ENCODE results near the gene FGF6. TPM values are rescaled to one million over a fixed set of nuclear protein-coding genes. Genes with fewer than 3 reads are reported as not detected.

FGF6 gene
- polyA plus RNA-seq, 1 donor (not counting 4 experiments of a cell fraction or from before 2014, with no cell fraction given): not detected

GRCh38 chr12:4471256-4471655, 25.6 kb upstream of the FGF6 start:
- Histone ChIP-seq H2AFZ (ENCODE audit: control insufficient read depth, low read length) (no peak overlapping the region), H3K9me1 (ENCODE audit: control insufficient read depth, extremely low read depth, insufficient read depth, low read length) (no peaks in the 10 kb centered on the region), H3K9me3 (ENCODE audit: control insufficient read depth, low read depth, low read length) (no peaks in the 10 kb centered on the region), H3K27ac (ENCODE audit: control insufficient read depth, insufficient read depth, low read length) (no peak overlapping the region), H4K20me1 (ENCODE audit: control insufficient read depth, extremely low read depth, insufficient read depth, low read length) (no peaks in the 10 kb centered on the region), H3K4me1 (ENCODE audit: control insufficient read depth, extremely low read depth, insufficient read depth, low read length) (no peaks in the 10 kb centered on the region), H3K4me2 (ENCODE audit: control insufficient read depth, extremely low read depth, insufficient read depth, low read depth, low read length) (no peak overlapping the region), H3K79me2 (ENCODE audit: control insufficient read depth, insufficient read depth, low read length) (no peaks in the 10 kb centered on the region), H3K4me3 (ENCODE audit: control insufficient read depth in 2 of 3, extremely low read depth in 1 of 3, insufficient read depth in 2 of 3, low read depth in 1 of 3, low read length in 3 of 3) (no peak overlapping the region), H3K9ac (ENCODE audit: control insufficient read depth, extremely low read depth, insufficient read depth, low read length) (no peak overlapping the region), H3K27me3 (ENCODE audit: control insufficient read depth, extremely low read depth, insufficient read depth, low read length) (peaks cover 6% of the 10 kb centered on the region), H3K36me3 (ENCODE audit: control insufficient read depth in 2 of 2, extremely low read depth in 1 of 2, insufficient read depth in 2 of 2, low read length in 2 of 2) (no peaks in the 10 kb centered on the region)
- dilution Hi-C loops (cut with MboI; ENCODE audit: extremely low pct_ligation_motif_present, low sequenced_read_pairs): no loop called here
- FAIRE-seq (no peak), DNase-seq (ENCODE audit: low read depth, low spot score) (no peak)
- TF ChIP-seq EZH2 (IDR thresholded peaks at IDR 0.05; ENCODE audit: low read length) (no peak), CTCF (optimal IDR thresholded peaks at IDR 0.05 in 1 of 3, IDR thresholded peaks at IDR 0.05 in 1 of 3, conservative IDR thresholded peaks at IDR 0.05 in 1 of 3; ENCODE audit: extremely low read depth in 1 of 3, insufficient read depth in 2 of 3, low read length in 3 of 3) (no peak)

GRCh38 chr12:4468994-4469393, 23.4 kb upstream of the FGF6 start:
- no peak for DNase-seq (ENCODE audit: low read depth, low spot score)
- Histone ChIP-seq H3K9me1 (ENCODE audit: control insufficient read depth, extremely low read depth, insufficient read depth, low read length) (no peaks in the 10 kb centered on the region), H3K27ac (ENCODE audit: control insufficient read depth, insufficient read depth, low read length) (no peak overlapping the region), H3K4me1 (ENCODE audit: control insufficient read depth, extremely low read depth, insufficient read depth, low read length) (no peaks in the 10 kb centered on the region), H4K20me1 (ENCODE audit: control insufficient read depth, extremely low read depth, insufficient read depth, low read length) (no peaks in the 10 kb centered on the region), H3K9me3 (ENCODE audit: control insufficient read depth, low read depth, low read length) (no peaks in the 10 kb centered on the region), H3K4me3 (ENCODE audit: control insufficient read depth in 2 of 3, extremely low read depth in 1 of 3, insufficient read depth in 2 of 3, low read depth in 1 of 3, low read length in 3 of 3) (no peak overlapping the region), H3K36me3 (ENCODE audit: control insufficient read depth in 2 of 2, extremely low read depth in 1 of 2, insufficient read depth in 2 of 2, low read length in 2 of 2) (no peaks in the 10 kb centered on the region), H3K9ac (ENCODE audit: control insufficient read depth, extremely low read depth, insufficient read depth, low read length) (no peak overlapping the region), H2AFZ (ENCODE audit: control insufficient read depth, low read length) (no peak overlapping the region), H3K4me2 (ENCODE audit: control insufficient read depth, extremely low read depth, insufficient read depth, low read depth, low read length) (no peak overlapping the region), H3K79me2 (ENCODE audit: control insufficient read depth, insufficient read depth, low read length) (no peaks in the 10 kb centered on the region), H3K27me3 (ENCODE audit: control insufficient read depth, extremely low read depth, insufficient read depth, low read length) (peaks cover 6% of the 10 kb centered on the region)
- dilution Hi-C loops (cut with MboI; ENCODE audit: extremely low pct_ligation_motif_present, low sequenced_read_pairs): no loop called here
- no peak for FAIRE-seq
- TF ChIP-seq CTCF (optimal IDR thresholded peaks at IDR 0.05 in 1 of 3, IDR thresholded peaks at IDR 0.05 in 1 of 3, conservative IDR thresholded peaks at IDR 0.05 in 1 of 3; ENCODE audit: extremely low read depth in 1 of 3, insufficient read depth in 2 of 3, low read length in 3 of 3): no peak
- TF ChIP-seq EZH2 (IDR thresholded peaks at IDR 0.05; ENCODE audit: low read length): no peak
